HEK293 (cell line): ENCODE results near the gene PABPN1.

Experiments used
- CTCF ChIA-PET: fragments of 350-600 bp; formaldehyde crosslinking; extraction: SDS; loops from one replicate; lab custom pipeline; 2021; ENCODE audit warnings: antibody characterized with exemption; lab: Yijun Ruan, JAX
- POLR2A ChIA-PET: fragments of 300-600 bp; formaldehyde crosslinking; extraction: SDS; loops from one replicate; lab custom pipeline; 2020; ENCODE audit warnings: antibody characterized with exemption, inconsistent platforms; lab: Yijun Ruan, JAX
- H3K27ac ChIP-seq: fragments of 200-500 bp; sonication (Bioruptor generic); 2 replicates; pipeline ENCODE4 v1.5.1; 2014; ENCODE audit warnings: low read depth, low read length, control low read depth, inconsistent platforms; ENCODE audit errors: extremely low read depth
- H3K36me3 ChIP-seq, 2 experiments: fragments of 200-500 bp in 1 of 2; sonication (Bioruptor generic) in 1 of 2; 1 replicate in 1 of 2; 2 replicates in 1 of 2; pipeline ENCODE4 v1.5.1; 2014 to 2017; ENCODE audit warnings: inconsistent platforms in 2 of 2, low read length in 2 of 2; ENCODE audit not compliant: control insufficient read depth in 2 of 2, insufficient read depth in 1 of 2
- H3K4me1 ChIP-seq: fragments of 200-500 bp; sonication (Bioruptor generic); 2 replicates; pipeline ENCODE4 v1.5.1; 2014; ENCODE audit warnings: mild to moderate bottlenecking, low read length, inconsistent platforms; ENCODE audit not compliant: control insufficient read depth, insufficient read depth
- H3K4me3 ChIP-seq: 2 replicates; pipeline ENCODE4 v1.5.1; 2011; ENCODE audit warnings: low read depth, mild to moderate bottlenecking, control low read depth, low read length, moderate library complexity
- H3K9me3 ChIP-seq: fragments of 200-500 bp; sonication (Bioruptor generic); 2 replicates; pipeline ENCODE4 v1.5.1; 2014; ENCODE audit warnings: low read depth, low read length, inconsistent platforms; ENCODE audit not compliant: control insufficient read depth, insufficient read depth
- REPIN1 ChIP-seq: fragments of 450-650 bp; formaldehyde crosslinking; IDR thresholded peaks from 2 replicates; pipeline ENCODE4 v1.5.1; 2017; ENCODE audit warnings: missing biosample characterization, missing genetic modification characterization, low read depth
- ZNF112 ChIP-seq: fragments of 450-650 bp; formaldehyde crosslinking; IDR thresholded peaks from 2 replicates; pipeline ENCODE4 v1.5.0; 2017; ENCODE audit warnings: missing biosample characterization, missing genetic modification characterization
- ZNF138 ChIP-seq: fragments of 450-650 bp; formaldehyde crosslinking; IDR thresholded peaks from 2 replicates; pipeline ENCODE4 v1.5.1; 2016; ENCODE audit warnings: missing biosample characterization, missing genetic modification characterization, borderline replicate concordance
- ZNF16 ChIP-seq: fragments of 450-650 bp; formaldehyde crosslinking; IDR thresholded peaks from 2 replicates; pipeline ENCODE4 v1.5.1; 2016; ENCODE audit warnings: low read depth, missing biosample characterization, missing genetic modification characterization
- ZNF184 ChIP-seq: fragments of 450-650 bp; IDR thresholded peaks from 2 replicates; pipeline ENCODE4 v1.5.1; 2018; ENCODE audit warnings: missing biosample characterization, mild to moderate bottlenecking, missing genetic modification characterization
- ZNF223 ChIP-seq: fragments of 450-650 bp; formaldehyde crosslinking; IDR thresholded peaks from 2 replicates; pipeline ENCODE4 v1.5.1; 2016; ENCODE audit warnings: missing biosample characterization, missing genetic modification characterization
- ZNF23 ChIP-seq: fragments of 450-650 bp; formaldehyde crosslinking; IDR thresholded peaks from 2 replicates; pipeline ENCODE4 v1.5.1; 2016; ENCODE audit warnings: missing biosample characterization, missing genetic modification characterization, borderline replicate concordance
- ZNF24 ChIP-seq: fragments of 450-650 bp; formaldehyde crosslinking; IDR thresholded peaks from 2 replicates; pipeline ENCODE4 v1.5.1; 2016; ENCODE audit warnings: missing biosample characterization, missing genetic modification characterization
- ZNF311 ChIP-seq: fragments of 450-650 bp; formaldehyde crosslinking; IDR thresholded peaks from 2 replicates; pipeline ENCODE4 v1.5.1; 2017; ENCODE audit warnings: missing biosample characterization, missing genetic modification characterization, borderline replicate concordance
- ZNF394 ChIP-seq: fragments of 450-650 bp; formaldehyde crosslinking; IDR thresholded peaks from 2 replicates; pipeline ENCODE4 v1.5.1; 2016; ENCODE audit warnings: missing biosample characterization, missing genetic modification characterization, mild to moderate bottlenecking, moderate library complexity, borderline replicate concordance
- ZNF514 ChIP-seq: fragments of 450-650 bp; formaldehyde crosslinking; IDR thresholded peaks from 2 replicates; pipeline ENCODE4 v1.5.1; 2016; ENCODE audit warnings: missing biosample characterization, missing genetic modification characterization
- ZNF555 ChIP-seq: fragments of 450-650 bp; formaldehyde crosslinking; conservative IDR thresholded peaks from 2 replicates; pipeline ENCODE4 v1.5.1; 2017; ENCODE audit warnings: missing biosample characterization, mild to moderate bottlenecking, missing genetic modification characterization, inconsistent platforms
- ZNF571 ChIP-seq: fragments of 450-650 bp; formaldehyde crosslinking; IDR thresholded peaks from 2 replicates; pipeline ENCODE4 v1.5.0; 2017; ENCODE audit warnings: missing biosample characterization, missing genetic modification characterization
- ZNF600 ChIP-seq: fragments of 450-650 bp; formaldehyde crosslinking; IDR thresholded peaks from 2 replicates; pipeline ENCODE4 v1.5.1; 2016; ENCODE audit warnings: missing biosample characterization, missing genetic modification characterization
- ZNF621 ChIP-seq: fragments of 450-650 bp; formaldehyde crosslinking; IDR thresholded peaks from 2 replicates; pipeline ENCODE4 v1.5.1; 2017; ENCODE audit warnings: missing biosample characterization, missing genetic modification characterization
- ZNF654 ChIP-seq: fragments of 450-650 bp; formaldehyde crosslinking; IDR thresholded peaks from 2 replicates; pipeline ENCODE4 v1.5.1; 2016; ENCODE audit warnings: low read depth, missing biosample characterization, missing genetic modification characterization
- ZNF785 ChIP-seq: fragments of 450-650 bp; formaldehyde crosslinking; IDR thresholded peaks from 2 replicates; pipeline ENCODE4 v1.5.1; 2016; ENCODE audit warnings: missing biosample characterization, missing genetic modification characterization
- ZNF791 ChIP-seq: fragments of 450-650 bp; formaldehyde crosslinking; IDR thresholded peaks from 2 replicates; pipeline ENCODE4 v1.5.1; 2016; ENCODE audit warnings: missing biosample characterization, missing genetic modification characterization
- ZNF843 ChIP-seq: fragments of 450-650 bp; formaldehyde crosslinking; IDR thresholded peaks from 2 replicates; pipeline ENCODE4 v1.5.1; 2016; ENCODE audit warnings: missing biosample characterization, missing genetic modification characterization
- TF ChIP-seq, protein P1 (sequence below): fragments of 450-650 bp; IDR thresholded peaks from 2 replicates; pipeline ENCODE4 v1.5.1; 2018; ENCODE audit warnings: missing biosample characterization, mild to moderate bottlenecking, missing genetic modification characterization
- TF ChIP-seq, protein P2 (sequence below): fragments of 450-650 bp; formaldehyde crosslinking; IDR thresholded peaks from 2 replicates; pipeline ENCODE4 v1.5.1; 2016; ENCODE audit warnings: missing biosample characterization, missing genetic modification characterization

Gene PABPN1

DNA sequence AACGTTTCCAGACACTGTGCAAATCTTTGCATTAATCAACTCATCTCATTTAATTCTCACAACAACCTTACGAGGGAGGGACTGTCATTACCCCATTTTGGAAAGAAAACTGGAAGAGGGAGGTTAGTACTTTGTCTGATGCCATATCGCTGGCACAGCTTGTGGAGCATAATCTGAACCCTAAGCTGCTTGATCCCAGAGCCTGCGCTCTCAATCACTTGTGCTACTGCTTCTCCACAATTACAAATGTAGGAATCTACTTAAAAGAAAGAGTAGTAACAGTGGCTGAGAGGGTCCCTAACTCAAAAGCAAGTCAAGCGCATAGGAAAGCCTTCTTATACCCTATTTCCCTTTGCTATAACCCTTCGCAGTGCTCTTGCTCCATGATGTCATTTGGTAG lies 40.5 kb downstream of the PABPN1 start:
- no peaks in the 10 kb centered on the region for H3K9me3 ChIP-seq
- TF ChIP-seq ZNF791 (tag by site-specific recombination): no peak
- no peak for TF ChIP-seq ZNF514 (tag by site-specific recombination)
- no peak for TF ChIP-seq ZNF311 (tag by site-specific recombination)
- TF ChIP-seq ZNF223 (tag by site-specific recombination): no peak
- TF ChIP-seq ZNF16 (tag by site-specific recombination): no peak
- TF ChIP-seq ZNF138 (tag by site-specific recombination): no peak
- TF ChIP-seq ZNF843 (tag by site-specific recombination): no peak
- TF ChIP-seq, protein P1, sequence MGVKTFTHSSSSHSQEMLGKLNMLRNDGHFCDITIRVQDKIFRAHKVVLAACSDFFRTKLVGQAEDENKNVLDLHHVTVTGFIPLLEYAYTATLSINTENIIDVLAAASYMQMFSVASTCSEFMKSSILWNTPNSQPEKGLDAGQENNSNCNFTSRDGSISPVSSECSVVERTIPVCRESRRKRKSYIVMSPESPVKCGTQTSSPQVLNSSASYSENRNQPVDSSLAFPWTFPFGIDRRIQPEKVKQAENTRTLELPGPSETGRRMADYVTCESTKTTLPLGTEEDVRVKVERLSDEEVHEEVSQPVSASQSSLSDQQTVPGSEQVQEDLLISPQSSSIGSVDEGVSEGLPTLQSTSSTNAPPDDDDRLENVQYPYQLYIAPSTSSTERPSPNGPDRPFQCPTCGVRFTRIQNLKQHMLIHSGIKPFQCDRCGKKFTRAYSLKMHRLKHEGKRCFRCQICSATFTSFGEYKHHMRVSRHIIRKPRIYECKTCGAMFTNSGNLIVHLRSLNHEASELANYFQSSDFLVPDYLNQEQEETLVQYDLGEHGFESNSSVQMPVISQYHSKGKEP (tag by site-specific recombination): no peak
- TF ChIP-seq ZNF394 (tag by site-specific recombination): no peak
- H3K4me1 ChIP-seq: no peaks in the 10 kb centered on the region
- no peak overlapping the region for H3K4me3 ChIP-seq
- H3K36me3 ChIP-seq: no peaks in the 10 kb centered on the region
- ChIA-PET CTCF (interaction anchor here (0.6 to 2.2 kb wide), 7 partner anchors 9 to 224 kb away, joined by 3 to 10 read pairs (median 5); partner anchors contain the start of gene SLC22A17), POLR2A (no interaction called here)
- no peak overlapping the region for H3K27ac ChIP-seq

DNA sequence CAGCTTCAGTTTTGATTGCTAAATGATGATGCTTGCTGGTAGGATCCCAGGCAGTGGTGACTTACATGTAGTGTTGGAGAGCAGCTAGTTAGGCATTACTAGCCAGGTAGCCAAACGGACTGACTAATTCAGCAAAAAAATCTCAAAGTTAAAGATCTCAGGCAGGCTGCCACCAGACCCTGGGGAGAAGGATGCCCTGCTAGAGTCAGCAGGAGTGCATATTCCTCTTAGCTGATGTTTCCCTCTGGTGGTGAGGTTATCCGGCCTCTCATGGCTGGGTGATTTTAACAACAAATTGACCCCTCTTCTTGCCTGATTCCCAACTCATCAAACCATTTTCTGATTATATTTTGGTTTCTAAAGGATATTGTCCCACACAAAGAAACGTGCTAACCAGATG lies 40.9 kb downstream of the PABPN1 start:
- peak; percentile 8; the same call in 1 of the 2 replicates for TF ChIP-seq ZNF654 (tag by site-specific recombination)
- TF ChIP-seq ZNF24 (tag by site-specific recombination): no peak
- no peaks in the 10 kb centered on the region for H3K9me3 ChIP-seq
- H3K4me3 ChIP-seq: no peak overlapping the region
- no peaks in the 10 kb centered on the region for H3K36me3 ChIP-seq
- no peaks in the 10 kb centered on the region for H3K4me1 ChIP-seq
- no peak overlapping the region for H3K27ac ChIP-seq
- POLR2A ChIA-PET: no interaction called here
- CTCF ChIA-PET: interaction anchor here (0.6 to 2.2 kb wide), 6 partner anchors 9 to 225 kb away, joined by 3 to 10 read pairs (median 4); partner anchors contain the start of gene SLC22A17

DNA sequence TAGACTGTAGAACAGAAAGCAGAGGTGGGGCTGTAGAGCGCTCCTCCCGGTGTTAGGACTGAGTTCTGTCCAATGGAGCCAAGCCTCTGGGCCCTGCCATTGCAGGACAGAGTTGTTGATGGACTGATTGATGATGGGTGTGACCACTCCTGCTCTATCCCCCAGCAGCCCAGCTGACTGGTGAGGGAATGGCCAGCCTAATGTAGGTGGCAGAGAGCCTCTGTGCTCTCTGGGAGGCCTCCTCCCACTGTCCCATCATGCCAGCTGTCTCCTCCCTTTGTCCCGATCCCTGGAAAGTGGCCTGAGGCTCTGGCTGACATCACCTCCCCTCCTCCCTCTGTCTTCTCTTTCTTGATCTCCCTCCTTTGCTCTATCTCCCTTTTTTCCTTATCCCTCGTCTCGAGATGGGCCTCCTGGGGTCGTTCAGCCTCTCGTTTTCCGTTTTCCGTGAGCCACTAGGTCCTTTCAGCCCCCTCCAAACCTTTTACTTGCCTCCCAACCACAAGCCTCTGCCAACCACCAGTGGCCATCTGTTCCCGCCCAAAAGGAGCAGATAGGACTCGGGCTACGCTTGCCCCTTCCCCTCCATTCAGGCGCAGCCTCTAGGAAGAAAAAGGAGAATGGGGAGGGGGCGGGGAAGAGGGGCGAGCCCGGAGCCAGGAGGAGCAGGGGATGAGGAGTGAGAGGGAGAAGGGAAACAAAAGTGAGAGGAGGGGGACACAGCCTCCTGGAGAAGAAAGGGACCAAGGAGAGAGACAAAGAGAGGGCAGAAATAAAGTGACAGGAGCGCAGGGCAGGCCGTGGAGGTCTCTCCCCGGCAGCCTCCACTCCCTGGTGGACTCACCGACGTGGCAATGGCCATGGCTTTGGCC lies 43.1 kb downstream of the PABPN1 start:
- CTCF ChIA-PET: interaction anchor here (0.7 to 2.2 kb wide), 2 partner anchors 16 to 72 kb away, joined by 3 to 10 read pairs; no protein-coding TSS in a partner anchor
- Histone ChIP-seq H3K36me3 (no peaks in the 10 kb centered on the region), H3K4me1 (no peaks in the 10 kb centered on the region), H3K9me3 (no peaks in the 10 kb centered on the region), H3K4me3 (no peak overlapping the region), H3K27ac (no peak overlapping the region)
- POLR2A ChIA-PET: no interaction called here
- TF ChIP-seq ZNF112 (no peak), ZNF23 (tag by site-specific recombination) (no peak), ZNF555 (tag by site-specific recombination) (no peak), ZNF184 (tag by site-specific recombination) (no peak), ZNF600 (no peak), ZNF621 (tag by site-specific recombination) (no peak), ZNF785 (no peak), REPIN1 (tag by site-specific recombination) (no peak), ZNF571 (tag by site-specific recombination) (no peak)
- TF ChIP-seq, protein P2, sequence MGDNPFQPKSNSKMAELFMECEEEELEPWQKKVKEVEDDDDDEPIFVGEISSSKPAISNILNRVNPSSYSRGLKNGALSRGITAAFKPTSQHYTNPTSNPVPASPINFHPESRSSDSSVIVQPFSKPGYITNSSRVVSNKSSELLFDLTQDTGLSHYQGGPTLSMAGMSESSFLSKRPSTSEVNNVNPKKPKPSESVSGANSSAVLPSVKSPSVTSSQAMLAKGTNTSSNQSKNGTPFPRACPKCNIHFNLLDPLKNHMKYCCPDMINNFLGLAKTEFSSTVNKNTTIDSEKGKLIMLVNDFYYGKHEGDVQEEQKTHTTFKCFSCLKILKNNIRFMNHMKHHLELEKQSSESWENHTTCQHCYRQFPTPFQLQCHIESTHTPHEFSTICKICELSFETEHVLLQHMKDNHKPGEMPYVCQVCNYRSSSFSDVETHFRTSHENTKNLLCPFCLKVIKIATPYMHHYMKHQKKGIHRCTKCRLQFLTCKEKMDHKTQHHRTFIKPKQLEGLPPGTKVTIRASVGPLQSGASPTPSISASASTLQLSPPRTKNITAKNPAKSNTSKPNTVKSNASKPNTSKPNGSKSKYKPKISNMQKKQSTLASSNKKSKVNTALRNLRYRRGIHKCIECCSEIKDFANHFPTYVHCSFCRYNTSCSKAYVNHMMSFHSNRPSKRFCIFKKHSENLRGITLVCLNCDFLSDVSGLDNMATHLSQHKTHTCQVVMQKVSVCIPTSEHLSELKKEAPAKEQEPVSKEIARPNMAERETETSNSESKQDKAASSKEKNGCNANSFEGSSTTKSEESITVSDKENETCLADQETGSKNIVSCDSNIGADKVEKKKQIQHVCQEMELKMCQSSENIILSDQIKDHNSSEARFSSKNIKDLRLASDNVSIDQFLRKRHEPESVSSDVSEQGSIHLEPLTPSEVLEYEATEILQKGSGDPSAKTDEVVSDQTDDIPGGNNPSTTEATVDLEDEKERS (tag by site-specific recombination): no peak
